HG03521 (cell line): Measurements from ENCODE around the gene FBH1.
"Not testable (repeated sequence)": the region's sequence is repeated elsewhere in the genome, so short reads cannot be mapped to it uniquely, and the experiment has no call there.

Experiments used
- ATAC-seq: cut with Tn5 transposase; IDR thresholded peaks from one replicate; pipeline ENCODE4 v1.9.1; 2021; ENCODE audit warnings: mild to moderate bottlenecking, moderate library complexity; ENCODE audit not compliant: unreplicated experiment

The FBH1 gene

DNA sequence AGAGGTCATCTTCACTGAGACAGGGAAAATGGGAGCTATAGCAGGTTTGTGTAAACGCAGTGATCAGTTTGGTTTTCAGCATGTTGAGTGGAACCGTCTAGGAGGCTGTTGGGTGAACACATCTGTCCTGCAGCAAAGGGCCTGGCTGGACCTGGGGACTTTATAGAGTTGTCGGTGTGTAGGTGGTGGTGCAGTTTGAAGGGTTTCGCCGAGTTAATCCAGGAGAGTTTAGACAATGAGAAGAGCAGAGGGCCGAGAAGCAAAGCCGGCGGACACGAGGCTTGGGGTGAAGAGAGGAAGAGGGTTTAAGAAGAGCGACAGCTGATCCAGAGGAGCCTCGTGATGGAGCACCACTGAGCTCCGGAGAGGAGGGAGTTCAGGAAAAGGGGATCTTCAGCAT lies 48.2 kb downstream of the FBH1 start:
- no peak for ATAC-seq

DNA sequence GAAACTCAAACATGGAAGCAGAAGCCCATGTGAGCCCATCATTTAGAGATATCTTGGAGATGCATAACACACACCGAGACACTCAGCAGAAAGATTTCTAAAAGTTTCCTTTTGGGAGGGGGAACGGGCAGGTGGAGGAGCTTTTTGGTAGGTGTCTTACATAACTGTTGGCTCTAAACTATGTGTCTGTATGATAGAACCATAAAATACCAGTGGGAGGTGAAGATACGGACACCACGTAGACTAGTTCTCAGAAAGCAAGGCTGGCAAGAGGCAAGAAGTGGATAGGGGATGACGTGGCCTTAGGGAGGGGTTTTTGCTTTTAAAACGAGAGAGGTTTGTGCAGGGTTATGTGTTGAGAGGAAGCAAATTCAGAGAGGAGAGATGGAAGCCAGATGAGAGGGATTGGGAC lies 50.8 kb downstream of the FBH1 start:
- ATAC-seq, result no peak

DNA sequence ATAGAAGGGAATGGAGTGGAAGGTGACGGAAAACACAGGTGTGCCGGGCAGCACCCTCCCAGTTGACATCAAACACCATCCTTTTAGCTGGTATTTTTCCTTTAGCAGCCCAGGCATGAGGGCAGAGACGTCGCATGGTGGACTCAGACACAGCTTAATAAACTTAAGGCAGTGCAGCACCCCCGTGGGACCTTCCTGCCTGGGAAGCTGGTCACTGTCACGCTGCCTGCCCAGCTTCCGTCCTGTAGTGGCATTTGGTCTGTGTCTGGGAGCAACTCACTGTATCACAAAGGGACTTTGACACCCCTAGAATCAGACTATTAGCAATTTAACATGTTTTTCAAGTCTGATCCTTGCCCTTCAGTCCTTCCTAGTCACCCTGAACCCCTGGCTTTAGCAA lies 51.5 kb downstream of the FBH1 start:
- no peak for ATAC-seq

DNA sequence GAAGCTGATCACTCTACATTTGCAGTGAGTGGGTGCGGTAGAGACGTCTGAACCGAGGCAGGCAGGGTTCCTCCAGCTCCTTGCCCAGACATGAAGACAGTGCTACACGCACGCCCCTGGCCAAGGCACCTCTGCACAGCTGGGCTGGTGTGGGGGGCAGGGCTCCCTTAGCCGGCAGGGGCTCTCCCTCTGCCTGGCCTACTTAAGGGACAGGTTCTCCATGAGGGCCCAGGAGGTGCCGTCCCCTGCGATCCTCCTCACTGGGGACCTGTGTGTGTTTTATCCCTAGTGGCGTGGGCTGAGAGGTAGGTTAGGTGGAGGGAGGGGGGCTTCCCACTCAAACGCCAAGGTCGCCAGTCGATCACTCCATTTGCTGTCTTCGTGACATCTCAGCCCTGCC lies 52.0 kb downstream of the FBH1 start:
- ATAC-seq, result no peak

DNA sequence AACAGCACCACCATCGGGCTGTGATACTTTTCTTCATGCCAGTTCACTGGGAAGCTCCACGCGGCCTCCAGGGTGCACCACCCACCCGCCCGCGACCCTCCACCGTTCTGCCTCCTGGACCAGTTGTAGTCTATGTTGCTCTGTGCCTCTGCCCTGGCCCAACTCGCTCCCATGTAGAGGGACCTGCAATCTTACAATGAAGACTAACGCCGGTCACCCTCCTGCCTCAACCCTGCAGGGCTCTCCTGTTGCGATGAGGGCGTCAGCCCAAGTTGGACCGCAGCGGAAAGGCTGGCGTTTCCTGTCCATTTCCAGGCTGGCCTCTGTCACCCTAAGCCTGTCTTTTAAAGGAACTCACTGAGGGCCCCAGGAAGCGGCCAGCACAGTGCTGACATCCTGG lies 52.4 kb downstream of the FBH1 start:
- no peak for ATAC-seq

DNA sequence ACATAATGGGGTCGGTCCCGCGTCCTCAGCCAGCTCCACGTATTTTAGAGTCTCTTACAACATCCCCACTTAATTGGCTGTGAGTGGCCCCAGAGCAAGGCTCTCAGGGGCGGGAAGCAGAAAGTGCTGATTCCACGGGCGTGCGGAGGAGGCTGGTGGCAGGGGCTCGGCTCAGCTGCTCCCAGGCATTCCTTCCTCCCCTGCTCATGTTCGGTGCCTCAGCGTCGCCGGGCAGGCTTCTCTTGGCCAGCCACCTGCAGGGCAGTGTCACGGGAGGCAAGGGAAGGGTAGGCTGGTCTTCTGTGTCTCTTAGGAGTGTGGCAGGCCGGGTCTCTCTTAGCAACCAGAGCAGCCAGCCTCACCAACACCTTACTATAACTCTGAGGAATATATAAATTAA lies 53.5 kb downstream of the FBH1 start:
- no peak for ATAC-seq

DNA sequence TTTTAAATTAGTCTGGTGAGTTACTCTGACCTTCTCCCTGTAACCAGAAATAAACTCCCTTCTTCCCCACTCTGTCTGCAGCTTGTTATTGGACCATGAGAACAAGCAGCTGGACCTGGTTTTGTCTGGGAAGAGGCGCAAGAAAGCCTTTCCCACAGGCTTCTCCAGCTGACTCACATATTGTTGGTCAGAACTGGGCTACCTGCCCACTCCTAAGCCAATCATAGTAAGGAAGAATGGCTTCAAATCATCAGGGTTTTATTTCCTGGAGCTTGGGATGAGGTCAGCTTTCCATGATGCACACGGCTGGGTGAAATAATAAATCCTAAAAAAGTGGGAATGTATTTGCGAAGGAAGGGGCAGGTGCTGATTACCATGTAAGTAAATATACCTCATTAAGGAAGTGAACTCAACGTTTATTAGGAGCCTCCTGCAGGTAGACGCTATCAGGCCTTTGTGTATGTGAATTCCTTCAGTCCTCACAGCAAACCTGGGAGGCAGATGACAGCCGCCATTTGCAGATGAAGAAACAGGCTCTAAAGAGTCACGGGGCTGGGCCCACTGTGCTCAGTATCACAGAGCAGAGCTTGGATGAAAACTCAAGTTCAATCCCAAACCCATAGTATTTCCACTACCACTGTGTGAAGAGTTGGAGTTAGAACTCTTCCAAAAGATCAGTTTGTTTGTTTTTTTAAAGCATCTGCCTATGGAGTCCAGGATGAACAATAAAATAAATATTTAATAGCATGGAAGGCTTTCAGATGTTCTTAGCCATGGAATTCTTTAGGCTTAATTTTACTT lies 54.5 kb downstream of the FBH1 start:
- ATAC-seq, result no peak

DNA sequence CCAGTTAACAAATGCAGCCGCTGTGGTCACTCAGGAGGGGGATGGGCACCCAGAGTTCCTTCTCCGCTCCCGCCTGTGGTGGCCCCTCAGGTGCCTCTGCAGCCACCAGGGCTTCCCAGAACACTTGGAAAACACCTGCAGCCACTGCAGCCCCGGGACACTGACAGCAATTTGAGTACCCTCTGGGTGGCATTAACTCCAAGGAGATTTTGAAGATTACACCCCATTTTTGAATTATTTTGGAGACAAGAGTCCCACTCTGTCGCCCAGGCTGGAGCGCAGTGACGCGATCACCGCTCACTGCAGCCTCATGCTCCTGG lies 55.1 kb downstream of the FBH1 start:
- no peak for ATAC-seq

DNA sequence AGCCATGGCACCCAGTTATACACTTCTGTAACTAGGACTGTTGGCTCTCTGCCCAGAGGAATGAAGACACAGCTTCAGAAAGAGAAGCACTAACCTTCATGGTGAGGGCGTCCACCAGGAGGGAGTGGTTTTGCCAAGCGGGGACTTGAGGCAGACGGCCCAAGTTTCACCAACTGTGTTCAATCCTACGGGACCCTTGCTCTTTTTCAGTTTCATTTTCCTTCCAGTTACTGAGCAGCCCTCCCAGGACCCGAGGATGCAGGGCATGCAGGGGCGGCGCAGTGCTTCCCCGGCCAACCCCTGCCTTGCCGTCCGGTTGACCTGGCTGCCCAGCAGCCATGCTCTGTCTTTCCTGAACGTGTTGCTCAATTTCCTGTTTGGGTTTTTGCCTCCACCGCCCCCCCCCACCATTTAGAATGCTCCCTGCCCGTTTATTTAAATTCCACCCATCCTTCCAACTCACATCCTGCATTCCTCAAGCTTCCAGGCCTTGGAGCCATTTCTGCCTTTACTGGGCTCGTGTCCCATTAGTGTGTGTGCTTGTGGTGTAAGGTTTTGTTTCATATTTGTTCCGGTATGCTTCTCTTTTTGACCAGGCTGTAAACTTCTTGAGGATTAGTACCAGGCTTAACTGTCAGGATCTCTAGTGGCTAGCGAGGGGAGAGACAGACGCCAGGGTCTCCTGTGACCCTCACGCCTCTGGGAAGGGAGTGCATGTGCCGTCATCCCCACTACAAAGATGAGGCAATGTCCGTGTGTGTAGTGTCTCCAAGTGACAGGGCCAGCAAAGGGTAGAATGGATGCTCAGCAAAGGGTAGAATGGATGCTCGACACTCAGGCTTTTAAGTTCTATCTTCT lies 55.7 kb downstream of the FBH1 start:
- ATAC-seq, result no peak

DNA sequence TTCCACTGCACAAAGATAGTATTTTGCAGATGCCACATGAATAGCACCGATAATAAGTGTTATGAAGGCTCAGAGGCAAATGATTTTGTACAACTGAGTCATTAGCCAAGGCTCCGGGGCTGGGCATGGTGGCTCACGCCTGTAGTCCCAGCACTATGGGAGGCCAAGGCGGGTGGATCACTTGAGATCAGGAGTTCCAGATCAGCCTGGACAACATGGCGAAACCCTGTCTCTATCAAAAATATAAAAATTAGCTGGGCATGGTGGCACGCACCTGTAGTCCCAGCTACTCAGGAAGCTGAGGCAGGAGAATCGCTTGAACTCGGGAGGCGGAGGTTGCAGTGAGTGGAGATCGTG lies 56.4 kb downstream of the FBH1 start:
- not testable (repeated sequence) for ATAC-seq

DNA sequence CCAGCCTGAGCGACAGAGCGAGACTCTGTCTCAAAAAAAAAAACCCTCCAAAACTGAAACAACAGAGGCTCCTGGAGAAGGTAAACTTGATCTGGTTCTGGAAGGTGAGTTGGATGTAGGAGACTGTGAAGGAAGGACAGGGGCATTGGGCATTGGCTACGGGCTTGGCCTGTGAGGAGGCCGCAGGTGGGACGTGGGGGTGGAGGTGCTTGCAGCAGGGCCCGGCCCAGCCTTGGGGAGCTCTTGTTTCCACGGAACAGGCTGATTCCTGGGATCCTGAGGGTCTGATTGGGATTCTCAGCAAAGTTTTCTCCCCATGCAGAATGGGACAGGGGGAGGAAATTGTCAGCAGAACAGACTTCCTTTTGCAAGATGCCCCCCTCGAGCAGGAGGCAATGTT lies 56.7 kb downstream of the FBH1 start:
- no peak for ATAC-seq

DNA sequence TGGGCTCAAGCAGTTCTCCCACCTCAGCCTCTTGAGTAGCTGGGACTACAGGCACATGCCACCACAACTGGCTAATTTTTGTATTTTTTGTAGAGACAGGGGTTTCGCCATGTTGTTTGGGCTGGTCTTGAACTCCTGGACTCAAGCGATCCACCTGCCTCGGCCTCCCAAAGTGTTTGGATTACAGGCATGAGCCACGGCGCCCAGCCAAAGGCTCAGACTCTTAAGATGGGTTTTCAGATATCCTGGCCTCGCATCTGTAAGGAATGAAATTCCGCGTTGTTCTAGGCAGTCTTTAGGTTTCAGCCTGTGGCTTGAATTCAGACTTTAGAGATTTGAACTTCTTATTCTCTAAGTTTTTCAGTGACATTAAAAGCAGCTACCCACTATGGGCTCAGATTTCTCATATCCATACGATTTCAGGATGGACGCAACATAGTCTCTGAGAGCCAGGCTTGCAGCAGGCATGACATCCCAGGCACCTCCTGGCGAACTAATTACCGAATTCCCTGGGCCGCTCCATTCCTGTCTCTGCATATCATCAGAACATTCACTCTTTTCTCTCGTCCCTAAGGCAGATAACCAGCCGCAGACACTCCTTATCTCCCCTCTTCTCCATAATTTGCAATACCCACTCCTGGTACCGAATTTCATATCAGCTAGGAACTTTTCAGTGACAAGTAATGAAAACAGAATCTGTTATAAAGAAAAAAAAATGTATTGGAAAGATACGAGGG lies 57.6 kb downstream of the FBH1 start:
- ATAC-seq, result no peak

DNA sequence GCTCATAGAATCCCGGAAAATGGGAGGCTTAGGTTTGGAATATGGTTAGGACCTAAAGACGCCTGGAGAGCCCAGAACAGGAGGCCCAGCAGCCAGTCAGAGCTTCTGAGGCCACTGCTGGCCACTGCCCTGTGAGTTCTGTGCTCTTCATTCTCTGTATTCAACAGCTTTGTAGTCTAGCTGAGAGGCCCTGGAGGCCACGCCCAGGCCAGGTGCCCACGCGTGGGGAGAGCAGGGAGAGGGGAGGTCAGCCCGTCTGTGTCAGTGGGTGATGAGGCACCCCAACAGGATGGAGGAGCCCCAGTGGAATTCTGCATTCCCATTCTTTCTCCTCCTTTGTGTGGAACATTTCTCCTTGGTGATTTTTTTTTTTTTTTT lies 58.2 kb downstream of the FBH1 start:
- no peak for ATAC-seq

DNA sequence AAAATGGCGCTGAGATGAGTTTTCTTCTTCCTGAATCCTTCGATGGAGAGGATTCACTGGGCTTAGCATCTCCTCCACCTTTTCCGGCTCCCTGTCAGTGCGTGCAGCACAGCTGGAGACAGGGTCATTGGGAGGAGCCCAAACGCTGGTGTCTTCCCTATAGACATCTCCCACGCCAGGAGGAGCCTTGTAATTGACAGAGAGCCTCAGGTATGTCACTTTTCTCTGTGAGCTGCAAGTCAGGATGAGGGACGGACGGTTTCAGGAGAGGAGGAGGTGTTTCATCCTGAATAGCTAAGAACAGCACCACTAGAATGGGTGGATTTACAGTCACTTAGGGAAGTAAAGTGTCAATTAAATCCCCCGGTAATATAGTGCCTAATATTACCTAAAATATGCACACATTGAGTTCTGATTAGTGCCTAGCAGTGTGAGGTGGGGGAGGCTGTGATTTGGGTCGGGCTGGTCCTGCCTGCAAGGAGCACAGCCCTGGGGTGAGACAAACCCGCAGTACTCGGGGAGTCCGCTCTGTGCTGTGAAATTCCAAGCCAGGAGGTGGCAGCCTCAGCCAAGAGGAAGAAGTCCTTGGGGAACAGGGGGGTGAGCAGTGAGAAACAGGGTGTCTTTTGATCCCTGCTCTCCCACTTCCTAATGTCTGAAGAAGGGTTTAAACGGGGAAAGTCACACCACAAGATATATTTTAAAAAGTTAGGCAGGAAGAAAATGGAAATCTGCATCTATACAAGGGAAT lies 59.1 kb downstream of the FBH1 start:
- no peak for ATAC-seq

DNA sequence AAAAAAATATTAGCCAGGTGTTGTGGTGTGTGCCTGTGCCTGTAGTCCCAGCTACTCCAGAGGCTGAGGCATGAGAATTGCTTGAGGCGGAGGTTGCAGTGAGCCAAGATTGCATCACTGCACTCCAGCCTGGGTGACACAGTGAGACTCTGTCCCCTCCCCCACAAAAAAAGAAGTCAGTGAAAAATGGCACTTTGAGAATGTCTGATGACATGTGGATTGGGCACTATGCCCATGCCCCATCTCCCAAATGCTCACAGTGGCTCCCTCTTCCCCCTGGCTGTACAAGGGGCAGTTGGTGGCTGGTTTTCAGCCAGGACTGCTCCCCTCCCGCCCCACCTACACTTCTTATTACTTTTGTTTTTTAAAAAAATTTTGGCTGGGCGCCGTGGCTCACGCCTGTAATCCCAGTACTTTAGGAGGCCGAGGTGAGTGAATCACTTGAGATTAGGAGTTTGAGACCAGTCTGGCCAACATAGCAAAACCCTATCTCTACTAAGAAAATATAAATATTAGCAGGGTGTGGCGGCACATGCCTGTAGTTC lies 61.2 kb downstream of the FBH1 start:
- no peak for ATAC-seq

DNA sequence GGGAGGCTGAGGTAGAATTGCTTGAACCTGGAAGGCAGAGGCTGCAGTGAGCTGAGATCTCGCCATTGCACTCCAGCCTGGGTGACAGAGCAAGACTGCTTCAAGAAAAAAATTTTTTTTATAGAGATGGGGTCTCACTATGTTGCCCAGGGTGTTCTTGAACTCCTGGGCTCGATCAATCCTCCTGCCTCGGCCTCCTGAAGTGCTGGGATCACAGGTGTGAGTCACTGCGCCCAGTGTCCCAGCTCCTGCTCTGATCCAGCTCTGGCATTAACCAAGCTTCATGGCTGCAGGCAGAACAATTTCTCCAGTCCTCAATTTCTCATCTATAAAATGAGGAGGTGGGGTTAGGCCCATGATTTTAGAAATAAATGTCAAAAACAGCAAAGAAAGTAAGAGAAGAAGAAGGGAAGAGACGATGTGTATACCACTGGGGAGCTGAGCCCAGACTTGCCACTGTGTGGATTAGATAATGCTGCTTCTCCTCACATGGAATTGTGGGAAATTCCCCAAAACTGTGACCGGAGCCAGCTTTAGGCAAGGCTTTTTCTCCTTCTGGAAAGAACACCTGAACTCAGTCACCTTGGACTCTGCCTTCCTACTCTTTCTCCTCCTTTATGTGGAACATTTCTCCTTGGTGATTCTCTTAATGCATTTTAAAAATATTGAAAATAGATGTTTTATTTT lies 61.8 kb downstream of the FBH1 start:
- ATAC-seq, result no peak

DNA sequence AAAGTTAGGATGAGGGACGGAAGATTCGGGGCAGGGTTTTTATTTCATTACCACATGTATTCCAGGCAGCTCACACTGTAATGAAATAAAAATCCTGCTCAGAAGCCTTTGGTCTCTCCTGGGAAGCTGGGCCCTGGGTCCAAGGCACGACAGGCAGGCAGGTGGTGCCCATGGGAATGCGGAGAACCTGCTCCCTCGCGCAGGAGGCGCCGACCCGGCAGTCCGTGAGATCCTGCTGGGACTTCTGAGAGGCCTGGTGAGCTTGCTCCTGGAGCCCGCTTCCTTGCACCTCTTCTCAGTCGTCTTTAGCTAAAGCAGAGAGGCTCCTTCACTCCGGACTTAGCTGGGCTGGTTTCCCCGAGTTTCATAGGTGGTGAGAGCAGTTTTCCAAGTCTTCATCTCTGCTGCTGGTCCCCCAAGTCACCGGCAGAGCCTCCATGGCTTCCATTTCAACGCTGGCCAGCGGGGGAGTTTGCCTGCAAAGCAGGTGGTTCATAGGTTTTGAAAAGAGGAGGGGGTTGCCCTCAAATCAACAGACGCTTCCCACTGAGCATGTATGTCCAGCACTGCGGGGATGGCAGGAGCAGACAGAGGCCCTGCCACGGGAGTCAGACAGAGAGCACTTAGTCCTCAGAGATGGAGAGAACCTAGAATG lies 62.8 kb downstream of the FBH1 start:
- ATAC-seq, result no peak

DNA sequence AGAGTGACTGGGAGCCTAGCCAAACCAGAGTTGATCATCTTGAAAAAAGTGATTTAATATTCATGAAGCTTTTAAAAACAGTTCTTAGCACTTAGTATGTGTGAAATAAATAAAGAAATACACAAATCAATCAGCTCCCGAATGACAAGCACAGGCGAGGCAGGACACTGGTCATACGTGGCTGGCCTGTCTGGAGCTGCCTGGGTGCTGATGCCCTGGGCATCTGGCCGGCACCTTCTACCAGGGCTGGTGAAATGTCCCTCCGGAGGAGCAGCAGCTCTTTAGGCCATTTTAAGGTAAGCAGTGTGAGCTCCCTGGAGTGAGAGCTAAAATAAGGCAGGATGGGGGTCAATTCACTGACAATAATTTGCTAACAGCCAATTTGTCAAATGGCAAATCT lies 63.6 kb downstream of the FBH1 start:
- ATAC-seq, result no peak

DNA sequence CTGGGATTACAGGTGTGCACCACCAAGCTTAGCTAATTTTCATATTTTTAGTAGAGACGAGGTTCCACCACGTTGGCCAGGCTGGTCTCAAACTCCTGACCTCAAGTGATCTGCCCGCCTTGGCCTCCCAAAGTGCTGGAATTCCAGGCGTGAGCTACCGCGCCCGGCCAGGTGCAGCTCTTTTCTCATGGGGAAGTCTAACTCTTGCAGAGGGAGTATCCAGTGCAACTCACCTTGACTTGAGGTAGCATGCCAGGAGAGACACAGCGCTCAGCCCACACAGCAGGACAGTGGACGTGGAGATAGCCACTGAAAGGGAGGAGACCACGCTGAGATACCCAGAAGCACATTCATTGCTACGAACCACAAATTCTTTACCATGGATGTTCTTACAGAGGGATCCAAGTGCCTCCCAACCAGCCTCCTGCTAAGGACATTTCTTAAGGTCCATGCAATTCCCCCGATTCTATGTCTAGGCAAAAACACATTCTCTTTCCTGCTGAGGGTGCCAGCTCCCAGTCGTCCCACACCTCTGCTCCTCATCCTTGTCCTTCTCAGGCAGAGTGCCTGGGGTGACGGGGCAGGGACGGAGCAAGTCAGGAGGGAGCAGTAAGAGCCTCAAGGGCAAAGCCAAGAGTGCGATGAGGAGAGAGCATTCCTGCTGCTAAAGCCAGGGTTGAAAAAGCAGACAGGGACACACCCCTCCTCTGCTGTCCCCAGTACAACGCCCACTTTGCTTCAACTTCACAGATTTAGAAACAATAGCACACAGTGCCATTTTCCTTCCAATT lies 66.3 kb downstream of the FBH1 start:
- ATAC-seq, result no peak
